A673 (cell line): Measurements from ENCODE around the gene ARHGEF26. TPM values are rescaled to one million over a fixed set of nuclear protein-coding genes. Genes with fewer than 3 reads are reported as not detected.

Experiments
- BruUV-seq: library from RNA; stranded (reverse); fragments of 400-500 nt; replicated peaks from 2 replicates; lab custom pipeline; 2021; lab: Mats Ljungman, UMichigan
- CTCF ChIA-PET: fragments of 300-600 bp; sonication (Branson Sonifier 250); formaldehyde crosslinking; loops from one replicate; lab custom pipeline; 2022; ENCODE audit warnings: antibody characterized with exemption; lab: Charles Lee
- POLR2A ChIA-PET: fragments of 300-600 bp; sonication (Branson Sonifier 250); formaldehyde crosslinking; loops from one replicate; lab custom pipeline; 2022; ENCODE audit warnings: antibody characterized with exemption; ENCODE audit not compliant: low non-redundant PET; lab: Charles Lee
- DNase-seq: peaks from one replicate; pipeline ENCODE4 v3.0.0-alpha.2; 2015; ENCODE audit warnings: low spot score
- H3K27ac ChIP-seq: fragments of 200-600 bp; sonication (generic); 2 replicates; pipeline ENCODE4 v1.5.1; 2016; ENCODE audit warnings: mixed run types, low read depth, mild to moderate bottlenecking, mixed read lengths, antibody characterized with exemption, low read length; ENCODE audit not compliant: poor library complexity, severe bottlenecking
- H3K27me3 ChIP-seq: fragments of 200-600 bp; sonication (generic); replicated peaks from 2 replicates; pipeline ENCODE4 v1.6.1; 2017; ENCODE audit warnings: mixed run types, low read depth, mild to moderate bottlenecking, mixed read lengths, antibody characterized with exemption, low read length; ENCODE audit not compliant: insufficient read depth, poor library complexity
- H3K36me3 ChIP-seq: fragments of 200-600 bp; sonication (generic); 2 replicates; pipeline ENCODE4 v1.6.1; 2016; ENCODE audit warnings: mixed run types, mild to moderate bottlenecking, mixed read lengths, antibody characterized with exemption, low read length; ENCODE audit not compliant: insufficient read depth, poor library complexity, severe bottlenecking
- H3K4me1 ChIP-seq: fragments of 200-600 bp; sonication (generic); 2 replicates; pipeline ENCODE4 v1.6.1; 2017; ENCODE audit warnings: mixed run types, mild to moderate bottlenecking, mixed read lengths, antibody characterized with exemption, low read length; ENCODE audit not compliant: insufficient read depth, poor library complexity, severe bottlenecking
- H3K4me3 ChIP-seq: fragments of 200-600 bp; sonication (generic); 2 replicates; pipeline ENCODE4 v1.5.1; 2016; ENCODE audit warnings: low read depth, mixed run types, mild to moderate bottlenecking, mixed read lengths, low read length; ENCODE audit not compliant: poor library complexity, severe bottlenecking
- H3K9me3 ChIP-seq: fragments of 200-600 bp; sonication (generic); 2 replicates; pipeline ENCODE4 v1.6.1; 2016; ENCODE audit warnings: mixed run types, low read depth, mild to moderate bottlenecking, mixed read lengths, antibody characterized with exemption, low read length; ENCODE audit not compliant: poor library complexity, severe bottlenecking
- CTCF ChIP-seq: fragments of 300-800, 200-600 bp; sonication (generic); conservative IDR thresholded peaks from 2 replicates; pipeline ENCODE4 v1.5.1; 2017; ENCODE audit warnings: low read depth, mild to moderate bottlenecking, antibody characterized with exemption, low read length, moderate library complexity, mixed read lengths
- EZH2 ChIP-seq: fragments of 200-600 bp; sonication (generic); IDR thresholded peaks from 2 replicates; pipeline ENCODE4 v1.6.1; 2017; ENCODE audit warnings: borderline replicate concordance, low read depth, mild to moderate bottlenecking, mixed read lengths, antibody characterized with exemption, low read length; ENCODE audit not compliant: poor library complexity, severe bottlenecking
- intact Hi-C: fragments of 100-400 bp; cut with micrococcal nuclease; formaldehyde crosslinking; loops from one replicate; pipeline ENCODE4 v1.10.0; 2022; ENCODE audit not compliant: unreplicated experiment
- total RNA-seq: library from RNA; stranded (reverse); gene quantifications from 2 replicates; pipeline ENCODE4 v1.2.3, GENCODE V29; 2021

ARHGEF26 gene
- total RNA-seq, 1 experiment from 2014 or later = 15.9 TPM

GRCh38 chr3:154243353-154243752 is 122.2 kb downstream of the ARHGEF26 start:
- no peaks in the 10 kb centered on the region for H3K27me3 ChIP-seq
- no peak overlapping the region for H3K27ac ChIP-seq
- peaks cover 15% of the 10 kb centered on the region for H3K4me1 ChIP-seq
- no peak for DNase-seq
- TF ChIP-seq CTCF = no peak
- no peak for TF ChIP-seq EZH2
- intact Hi-C loops = no loop called here
- POLR2A ChIA-PET = no interaction called here
- no peaks in the 10 kb centered on the region for H3K9me3 ChIP-seq
- CTCF ChIA-PET = no interaction called here
- H3K4me3 ChIP-seq = no peak overlapping the region
- BruUV-seq = no TSS peak
- H3K36me3 ChIP-seq = no peaks in the 10 kb centered on the region

GRCh38 chr3:154244644-154245043 is 123.5 kb downstream of the ARHGEF26 start:
- Histone ChIP-seq H3K4me3 (no peak overlapping the region), H3K4me1 (peaks cover 20% of the 10 kb centered on the region), H3K9me3 (no peaks in the 10 kb centered on the region), H3K36me3 (no peaks in the 10 kb centered on the region), H3K27me3 (no peaks in the 10 kb centered on the region), H3K27ac (no peak overlapping the region)
- ChIA-PET POLR2A (no interaction called here), CTCF (no interaction called here)
- no TSS peak for BruUV-seq
- no peak for TF ChIP-seq CTCF
- no peak for TF ChIP-seq EZH2
- intact Hi-C loops = no loop called here
- peak; percentile 11 for DNase-seq

- ChIA-PET CTCF (no interaction called here), POLR2A (no interaction called here)
- peak; percentile 27 for DNase-seq
- no peaks in the 10 kb centered on the region for H3K9me3 ChIP-seq
- peaks cover 22% of the 10 kb centered on the region for H3K4me1 ChIP-seq
- intact Hi-C loops = no loop called here
- no peaks in the 10 kb centered on the region for H3K36me3 ChIP-seq
- TF ChIP-seq CTCF (no peak), EZH2 (no peak)
- no peak overlapping the region for H3K4me3 ChIP-seq
- BruUV-seq = no TSS peak
- no peaks in the 10 kb centered on the region for H3K27me3 ChIP-seq
- H3K27ac ChIP-seq = peak overlapping the region; percentile 14
Observed at GRCh38 chr3:154247806-154248415, 126.7 kb downstream of the ARHGEF26 start.
